GM13976 (cell line): Measurements from ENCODE around the gene GPC6.

Source experiments
- DNase-seq: peaks from one replicate; pipeline ENCODE4 v3.0.0; 2012; ENCODE audit warnings: low spot score
- CTCF ChIP-seq: IDR thresholded peaks from 2 replicates; pipeline ENCODE4 v1.5.1; 2012; ENCODE audit warnings: borderline replicate concordance, mild to moderate bottlenecking; ENCODE audit not compliant: insufficient read depth; ENCODE audit errors: extremely low read depth, missing control alignments, control extremely low read depth
- in situ Hi-C: fragments of 300-500 bp; cut with MboI; formaldehyde crosslinking; loops from one replicate; pipeline ENCODE4 v1.12.0; 2022; ENCODE audit warnings: low sequenced_read_pairs, mixed read lengths, inconsistent platforms; ENCODE audit not compliant: unreplicated experiment

The GPC6 gene

DNA sequence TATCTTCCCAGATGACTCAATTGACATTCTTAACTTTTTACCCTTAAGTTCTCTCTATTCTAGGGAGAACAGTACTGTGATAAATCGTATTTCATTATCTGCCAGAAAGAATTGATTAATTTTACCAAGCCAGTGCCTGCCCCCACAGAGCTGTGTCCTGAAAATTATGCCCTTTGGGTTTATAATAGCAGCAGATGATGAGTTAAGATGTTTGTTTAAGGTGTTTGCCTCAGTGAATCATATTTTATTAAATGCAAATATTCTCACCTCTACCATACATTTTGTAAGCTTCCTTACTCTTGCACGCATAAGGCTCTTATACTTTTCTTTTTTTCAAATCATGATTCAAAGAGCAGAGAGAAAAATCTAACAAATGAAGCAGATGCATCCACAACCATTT, 934.3 kb downstream of the GPC6 start:
- in situ Hi-C loops = no loop called here
- no peak for TF ChIP-seq CTCF
- DNase-seq = no peak

- no peak for TF ChIP-seq CTCF
Observed at GRCh38 chr13:94162289-94162688, 935.7 kb downstream of the GPC6 start.

DNA sequence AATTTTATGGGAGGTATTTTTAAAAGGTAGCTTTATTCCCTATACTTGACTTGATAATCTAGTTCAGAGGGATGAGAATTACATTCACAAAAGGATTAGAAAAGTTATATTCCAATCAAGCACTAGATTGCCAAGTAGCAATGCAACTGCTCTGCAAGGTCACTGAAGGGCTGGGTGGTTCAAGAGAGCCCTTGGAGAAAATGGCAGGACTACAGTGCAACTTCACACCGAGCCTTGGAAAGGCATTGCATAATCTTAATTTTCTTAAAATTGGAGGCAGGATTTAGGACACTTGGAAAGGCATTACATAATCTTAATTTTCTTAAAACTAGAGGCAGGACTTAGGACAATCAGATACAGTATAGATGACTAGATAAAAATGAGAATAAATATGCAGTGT, 936.9 kb downstream of the GPC6 start:
- in situ Hi-C loops = no loop called here
- no peak for DNase-seq
- no peak for TF ChIP-seq CTCF

More at GRCh38 chr13:94162289-94162688, 935.7 kb downstream of the GPC6 start:
- in situ Hi-C loops = no loop called here
- no peak for DNase-seq

- in situ Hi-C loops = no loop called here
- DNase-seq = no peak
- TF ChIP-seq CTCF = no peak
Observed at GRCh38 chr13:94168783-94169453, 942.3 kb downstream of the GPC6 start.

DNA sequence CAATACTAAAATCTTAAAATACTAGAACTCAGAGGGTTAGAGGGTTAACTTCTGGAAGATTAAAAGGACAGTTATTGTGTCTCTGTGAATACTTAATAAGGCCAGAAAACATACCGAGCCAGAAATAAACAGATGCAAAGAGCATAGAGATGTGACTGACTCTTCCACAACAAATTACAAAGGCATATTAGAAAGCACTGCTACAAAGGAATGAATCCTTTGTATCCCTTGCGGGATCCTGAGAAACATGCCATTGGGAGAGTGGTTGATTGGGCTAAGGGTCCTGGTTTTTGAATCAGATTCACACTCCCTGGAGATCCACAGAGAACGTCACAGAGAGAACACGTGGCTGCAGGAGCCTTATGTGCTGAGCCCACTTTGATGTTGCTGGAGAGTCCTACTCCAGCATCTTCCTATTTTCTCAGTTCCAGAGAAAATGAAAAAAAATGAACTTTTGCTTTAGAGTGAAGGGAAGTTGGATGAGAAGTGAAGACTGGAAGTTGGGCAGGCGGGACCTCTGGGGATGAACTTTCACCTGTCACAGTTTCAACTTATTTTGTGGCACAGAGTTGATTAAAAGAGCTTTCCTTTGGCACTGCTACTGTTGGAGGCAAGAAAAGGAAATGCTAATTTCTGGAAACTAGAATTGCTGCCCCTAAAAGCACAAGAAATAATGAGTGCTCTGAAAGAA, 943.0 kb downstream of the GPC6 start:
- in situ Hi-C loops = no loop called here
- TF ChIP-seq CTCF = no peak
- DNase-seq = no peak

- in situ Hi-C loops = no loop called here
- no peak for TF ChIP-seq CTCF
- no peak for DNase-seq
Observed at GRCh38 chr13:94170145-94170571, 943.6 kb downstream of the GPC6 start.

DNA sequence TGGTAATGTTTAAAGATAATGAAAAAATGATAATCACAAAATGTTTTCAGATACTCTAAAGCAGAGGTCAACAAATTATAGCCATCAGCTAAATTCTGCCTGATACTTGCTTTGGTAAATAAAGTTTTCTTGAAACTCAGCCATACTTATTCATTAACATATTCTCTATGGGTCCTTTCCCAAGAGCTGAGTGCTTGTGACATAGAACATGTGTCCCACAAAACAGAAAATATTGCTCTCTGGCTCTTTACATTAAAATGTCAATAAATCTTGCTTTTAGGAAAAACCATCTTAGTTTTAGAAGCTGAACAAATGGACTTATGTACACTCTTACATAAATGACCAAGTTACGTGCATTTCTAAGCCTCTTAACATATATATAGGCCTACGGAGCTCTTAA, 945.8 kb downstream of the GPC6 start:
- in situ Hi-C loops = no loop called here
- no peak for TF ChIP-seq CTCF
- DNase-seq = no peak
